Astrocyte (in vitro differentiated cells and primary cell): ENCODE data around the gene ACP6. TPM values are rescaled to one million over a fixed set of nuclear protein-coding genes. Genes with fewer than 3 reads are reported as not detected.
A peak's percentile ranks its signal among the peaks of the same experiment; 100 is the strongest.

Experiments
- DNase-seq: peaks from one replicate; pipeline ENCODE4 v3.0.0-alpha.2; 2010; ENCODE audit warnings: low read depth
- FAIRE-seq: peaks from 2 replicates; lab custom pipeline; 2011; peaks lifted over from hg19 to GRCh38; lab: Jason Lieb, UNC
- H2AFZ ChIP-seq: 2 replicates; pipeline ENCODE4 v1.6.0; 2012; ENCODE audit warnings: low read depth, low read length, inconsistent platforms
- H3K27ac ChIP-seq: 2 replicates; pipeline ENCODE4 v1.5.1; 2011; ENCODE audit warnings: low read depth, low read length, inconsistent platforms
- H3K27me3 ChIP-seq: 2 replicates; pipeline ENCODE4 v1.6.0; 2011; ENCODE audit warnings: low read length, inconsistent platforms; ENCODE audit not compliant: insufficient read depth
- H3K36me3 ChIP-seq: 2 replicates; pipeline ENCODE4 v1.5.1; 2011; ENCODE audit warnings: low read length, inconsistent platforms; ENCODE audit not compliant: insufficient read depth
- H3K4me1 ChIP-seq: 2 replicates; pipeline ENCODE4 v1.5.1; 2011; ENCODE audit warnings: low read length, inconsistent platforms; ENCODE audit not compliant: insufficient read depth
- H3K4me2 ChIP-seq: 2 replicates; pipeline ENCODE4 v1.6.0; 2012; ENCODE audit warnings: low read length, inconsistent platforms
- H3K4me3 ChIP-seq: 2 replicates; pipeline ENCODE4 v1.5.1; 2011; ENCODE audit warnings: low read depth, mild to moderate bottlenecking, low read length, inconsistent platforms; ENCODE audit not compliant: insufficient read depth
- H3K79me2 ChIP-seq: 2 replicates; pipeline ENCODE4 v1.6.0; 2012; ENCODE audit warnings: mild to moderate bottlenecking, low read length, inconsistent platforms; ENCODE audit not compliant: insufficient read depth
- H3K9ac ChIP-seq: 2 replicates; pipeline ENCODE4 v1.6.0; 2012; ENCODE audit warnings: mild to moderate bottlenecking, low read length, inconsistent platforms
- H3K9me3 ChIP-seq: 2 replicates; pipeline ENCODE4 v1.5.1; 2012; ENCODE audit warnings: low read depth, mild to moderate bottlenecking, low read length, inconsistent platforms; ENCODE audit not compliant: insufficient read depth
- H4K20me1 ChIP-seq: 2 replicates; pipeline ENCODE4 v1.6.0; 2012; ENCODE audit warnings: low read length, inconsistent platforms; ENCODE audit not compliant: insufficient read depth
- H3K27ac Mint-ChIP-seq: one replicate; pipeline ENCODE4 v1.8.0; 2021; ENCODE audit warnings: mild to moderate bottlenecking, mixed read lengths; ENCODE audit not compliant: unreplicated experiment
- H3K27me3 Mint-ChIP-seq: one replicate; pipeline ENCODE4 v1.8.0; 2021; ENCODE audit warnings: low read depth, mixed read lengths; ENCODE audit not compliant: unreplicated experiment
- H3K36me3 Mint-ChIP-seq: one replicate; pipeline ENCODE4 v1.8.0; 2021; ENCODE audit warnings: low read depth, mixed read lengths; ENCODE audit not compliant: unreplicated experiment
- H3K4me1 Mint-ChIP-seq: one replicate; pipeline ENCODE4 v1.8.0; 2021; ENCODE audit warnings: low read depth, mixed read lengths; ENCODE audit not compliant: unreplicated experiment
- H3K4me3 Mint-ChIP-seq: one replicate; pipeline ENCODE4 v1.8.0; 2021; ENCODE audit warnings: mild to moderate bottlenecking, moderate library complexity, mixed read lengths; ENCODE audit not compliant: unreplicated experiment
- H3K9me3 Mint-ChIP-seq: one replicate; pipeline ENCODE4 v1.8.0; 2021; ENCODE audit warnings: mild to moderate bottlenecking, mixed read lengths; ENCODE audit not compliant: unreplicated experiment
- CTCF ChIP-seq: IDR thresholded peaks from 2 replicates; pipeline ENCODE4 v1.5.1; 2011; ENCODE audit warnings: low read depth, mild to moderate bottlenecking, inconsistent platforms, low read length, moderate library complexity; ENCODE audit not compliant: insufficient read depth
- EZH2 ChIP-seq: IDR thresholded peaks from 2 replicates; pipeline ENCODE4 v1.6.1; 2012; ENCODE audit warnings: mild to moderate bottlenecking, low read length, inconsistent platforms; ENCODE audit not compliant: insufficient read depth
- total RNA-seq: library from RNA; stranded (reverse); gene quantifications from 2 replicates; pipeline ENCODE4 v1.2.1, GENCODE V29; 2021

ACP6 gene
- total RNA-seq, 1 donor from 2014 or later, result 17.5 TPM

GRCh38 chr1:147641695-147642592 lies 28.4 kb downstream of the ACP6 start:
- no peaks in the 10 kb centered on the region for H3K79me2 ChIP-seq
- FAIRE-seq, result no peak
- H3K9me3 ChIP-seq, result no peaks in the 10 kb centered on the region
- H3K4me3 ChIP-seq, result no peak overlapping the region
- H3K9me3 Mint-ChIP-seq, result no peaks in the 10 kb centered on the region
- peaks cover 9% of the 10 kb centered on the region for H3K36me3 Mint-ChIP-seq
- H4K20me1 ChIP-seq, result no peaks in the 10 kb centered on the region
- no peak overlapping the region for H3K9ac ChIP-seq
- H3K4me1 ChIP-seq, result no peaks in the 10 kb centered on the region
- H3K4me1 Mint-ChIP-seq, result no peaks in the 10 kb centered on the region
- no peaks in the 10 kb centered on the region for H3K27me3 ChIP-seq
- no peak overlapping the region for H3K27ac ChIP-seq
- peak; percentile 18 for DNase-seq
- H3K4me3 Mint-ChIP-seq, result no peak overlapping the region
- no peak overlapping the region for H2AFZ ChIP-seq
- no peak for TF ChIP-seq EZH2
- peak; percentile 86 for TF ChIP-seq CTCF
- H3K27ac Mint-ChIP-seq, result no peak overlapping the region
- no peaks in the 10 kb centered on the region for H3K36me3 ChIP-seq
- no peaks in the 10 kb centered on the region for H3K27me3 Mint-ChIP-seq
- H3K4me2 ChIP-seq, result no peak overlapping the region

GRCh38 chr1:147641291-147641690 lies 29.0 kb downstream of the ACP6 start:
- TF ChIP-seq EZH2, result no peak
- no peak for TF ChIP-seq CTCF
- H3K27me3 Mint-ChIP-seq, result no peaks in the 10 kb centered on the region
- Histone ChIP-seq H3K9me3 (no peaks in the 10 kb centered on the region), H3K79me2 (no peaks in the 10 kb centered on the region), H3K4me1 (no peaks in the 10 kb centered on the region), H3K36me3 (no peaks in the 10 kb centered on the region), H3K4me3 (no peak overlapping the region), H3K9ac (no peak overlapping the region), H3K27me3 (no peaks in the 10 kb centered on the region), H3K4me2 (no peak overlapping the region), H4K20me1 (no peaks in the 10 kb centered on the region), H2AFZ (no peak overlapping the region), H3K27ac (no peak overlapping the region)
- H3K9me3 Mint-ChIP-seq, result no peaks in the 10 kb centered on the region
- no peak for FAIRE-seq
- no peak overlapping the region for H3K27ac Mint-ChIP-seq
- H3K4me3 Mint-ChIP-seq, result no peak overlapping the region
- DNase-seq, result no peak
- peaks cover 7% of the 10 kb centered on the region for H3K36me3 Mint-ChIP-seq
- no peaks in the 10 kb centered on the region for H3K4me1 Mint-ChIP-seq
